HEK293 (cell line): ENCODE results near the gene RAD17.

Experiments
- CTCF ChIA-PET: fragments of 350-600 bp; formaldehyde crosslinking; extraction: SDS; loops from one replicate; lab custom pipeline; 2021; ENCODE audit warnings: antibody characterized with exemption; lab: Yijun Ruan, JAX
- POLR2A ChIA-PET: fragments of 300-600 bp; formaldehyde crosslinking; extraction: SDS; loops from one replicate; lab custom pipeline; 2020; ENCODE audit warnings: antibody characterized with exemption, inconsistent platforms; lab: Yijun Ruan, JAX
- H3K27ac ChIP-seq: fragments of 200-500 bp; sonication (Bioruptor generic); 2 replicates; pipeline ENCODE4 v1.5.1; 2014; ENCODE audit warnings: low read depth, low read length, control low read depth, inconsistent platforms; ENCODE audit errors: extremely low read depth
- H3K36me3 ChIP-seq, 2 experiments: fragments of 200-500 bp in 1 of 2; sonication (Bioruptor generic) in 1 of 2; 1 replicate in 1 of 2; 2 replicates in 1 of 2; pipeline ENCODE4 v1.5.1; 2014 to 2017; ENCODE audit warnings: inconsistent platforms in 2 of 2, low read length in 2 of 2; ENCODE audit not compliant: control insufficient read depth in 2 of 2, insufficient read depth in 1 of 2
- H3K4me1 ChIP-seq: fragments of 200-500 bp; sonication (Bioruptor generic); 2 replicates; pipeline ENCODE4 v1.5.1; 2014; ENCODE audit warnings: mild to moderate bottlenecking, low read length, inconsistent platforms; ENCODE audit not compliant: control insufficient read depth, insufficient read depth
- H3K4me3 ChIP-seq: 2 replicates; pipeline ENCODE4 v1.5.1; 2011; ENCODE audit warnings: low read depth, mild to moderate bottlenecking, control low read depth, low read length, moderate library complexity
- H3K9me3 ChIP-seq: fragments of 200-500 bp; sonication (Bioruptor generic); 2 replicates; pipeline ENCODE4 v1.5.1; 2014; ENCODE audit warnings: low read depth, low read length, inconsistent platforms; ENCODE audit not compliant: control insufficient read depth, insufficient read depth
- ATF2 ChIP-seq: fragments of 450-650 bp; formaldehyde crosslinking; IDR thresholded peaks from 2 replicates; pipeline ENCODE4 v1.5.1; 2016; ENCODE audit warnings: missing biosample characterization, missing genetic modification characterization, low read depth
- BCL11A ChIP-seq: fragments of 450-650 bp; formaldehyde crosslinking; IDR thresholded peaks from 2 replicates; pipeline ENCODE4 v1.5.1; 2016; ENCODE audit warnings: low read depth, missing biosample characterization, missing genetic modification characterization
- GLI2 ChIP-seq: fragments of 450-650 bp; formaldehyde crosslinking; IDR thresholded peaks from 2 replicates; pipeline ENCODE4; 2017; ENCODE audit warnings: missing biosample characterization, missing genetic modification characterization, low read depth, borderline replicate concordance
- KLF7 ChIP-seq: fragments of 450-650 bp; formaldehyde crosslinking; IDR thresholded peaks from 2 replicates; pipeline ENCODE4 v1.5.1; 2016; ENCODE audit warnings: missing biosample characterization, missing genetic modification characterization, borderline replicate concordance
- PRDM4 ChIP-seq: fragments of 450-650 bp; formaldehyde crosslinking; IDR thresholded peaks from 2 replicates; pipeline ENCODE4 v1.5.1; 2017; ENCODE audit warnings: missing biosample characterization, missing genetic modification characterization
- ZBTB26 ChIP-seq: fragments of 450-650 bp; formaldehyde crosslinking; optimal IDR thresholded peaks from 2 replicates; pipeline ENCODE3; 2016; ENCODE audit warnings: missing biosample characterization, mild to moderate bottlenecking, missing genetic modification characterization
- ZFP41 ChIP-seq: fragments of 450-650 bp; formaldehyde crosslinking; IDR thresholded peaks from 2 replicates; pipeline ENCODE4 v1.5.1; 2016; ENCODE audit warnings: missing biosample characterization, missing genetic modification characterization, borderline replicate concordance
- ZNF146 ChIP-seq: fragments of 450-650 bp; formaldehyde crosslinking; IDR thresholded peaks from 2 replicates; pipeline ENCODE4 v1.5.1; 2016; ENCODE audit warnings: missing biosample characterization, missing genetic modification characterization
- ZNF202 ChIP-seq: fragments of 450-650 bp; formaldehyde crosslinking; IDR thresholded peaks from 2 replicates; pipeline ENCODE4 v1.5.1; 2016; ENCODE audit warnings: missing biosample characterization, missing genetic modification characterization, borderline replicate concordance
- ZNF37A ChIP-seq: fragments of 450-650 bp; IDR thresholded peaks from 2 replicates; pipeline ENCODE4 v1.5.1; 2018; ENCODE audit warnings: missing biosample characterization, missing genetic modification characterization
- ZNF473 ChIP-seq: fragments of 450-650 bp; formaldehyde crosslinking; IDR thresholded peaks from 2 replicates; pipeline ENCODE4 v1.5.1; 2017; ENCODE audit warnings: missing biosample characterization, missing genetic modification characterization
- ZNF530 ChIP-seq: fragments of 450-650 bp; formaldehyde crosslinking; IDR thresholded peaks from 2 replicates; pipeline ENCODE4 v1.5.1; 2016; ENCODE audit warnings: low read depth, missing biosample characterization, missing genetic modification characterization
- ZNF560 ChIP-seq: fragments of 450-650 bp; formaldehyde crosslinking; IDR thresholded peaks from 2 replicates; pipeline ENCODE4 v1.5.1; 2017; ENCODE audit warnings: missing biosample characterization, missing genetic modification characterization, borderline replicate concordance
- ZNF600 ChIP-seq: fragments of 450-650 bp; formaldehyde crosslinking; IDR thresholded peaks from 2 replicates; pipeline ENCODE4 v1.5.1; 2016; ENCODE audit warnings: missing biosample characterization, missing genetic modification characterization
- ZNF626 ChIP-seq: fragments of 450-650 bp; sonication (Bioruptor Pico); formaldehyde crosslinking; IDR thresholded peaks from 2 replicates; pipeline ENCODE4 v1.5.1; 2018; ENCODE audit warnings: missing biosample characterization, missing genetic modification characterization, inconsistent platforms
- ZNF645 ChIP-seq: fragments of 450-650 bp; formaldehyde crosslinking; IDR thresholded peaks from 2 replicates; pipeline ENCODE4; 2016; ENCODE audit warnings: missing biosample characterization, missing genetic modification characterization

Gene RAD17

GRCh38 chr5:69444127-69444754, 74.6 kb downstream of the RAD17 start:
- TF ChIP-seq ATF2 (tag by site-specific recombination) (no peak), PRDM4 (tag by site-specific recombination) (no peak)
- ChIA-PET CTCF (no interaction called here), POLR2A (no interaction called here)
- Histone ChIP-seq H3K27ac (no peak overlapping the region), H3K4me3 (no peak overlapping the region), H3K9me3 (no peaks in the 10 kb centered on the region), H3K4me1 (no peaks in the 10 kb centered on the region), H3K36me3 (peaks cover 0 to 4% of the 10 kb centered on the region in 2 experiments; a peak in 2 of 3 replicates)

- no peaks in the 10 kb centered on the region for H3K36me3 ChIP-seq
- no peaks in the 10 kb centered on the region for H3K4me1 ChIP-seq
- no peaks in the 10 kb centered on the region for H3K9me3 ChIP-seq
- TF ChIP-seq KLF7 (tag by site-specific recombination), result no peak
- TF ChIP-seq ZNF560 (tag by site-specific recombination), result no peak
- TF ChIP-seq ZNF473 (tag by site-specific recombination), result no peak
- no peak for TF ChIP-seq ZNF645 (tag by site-specific recombination)
- no peak for TF ChIP-seq ZNF146 (tag by site-specific recombination)
- no peak for TF ChIP-seq GLI2 (tag by site-specific recombination)
- no peak for TF ChIP-seq ZNF202 (tag by site-specific recombination)
- TF ChIP-seq BCL11A (tag by site-specific recombination), result no peak
- TF ChIP-seq ZFP41 (tag by site-specific recombination), result no peak
- no peak for TF ChIP-seq ZBTB26 (tag by site-specific recombination)
- no peak for TF ChIP-seq ZNF600
- TF ChIP-seq ZNF626 (tag by site-specific recombination), result no peak
- no peak for TF ChIP-seq ZNF37A (tag by site-specific recombination)
- no peak for TF ChIP-seq ZNF530 (tag by site-specific recombination)
- no peak overlapping the region for H3K27ac ChIP-seq
- CTCF ChIA-PET, result no interaction called here
- no peak overlapping the region for H3K4me3 ChIP-seq
- POLR2A ChIA-PET, result no interaction called here
Observed at GRCh38 chr5:69449511-69449910, 79.9 kb downstream of the RAD17 start.
